ENCODE results near the gene FRMD4A. TPM values are rescaled to one million over a fixed set of nuclear protein-coding genes. Genes with fewer than 3 reads are reported as not detected.

Gene FRMD4A
- total RNA-seq, 2 donors from 2014 or later: 22.3 to 22.4 TPM

DNA sequence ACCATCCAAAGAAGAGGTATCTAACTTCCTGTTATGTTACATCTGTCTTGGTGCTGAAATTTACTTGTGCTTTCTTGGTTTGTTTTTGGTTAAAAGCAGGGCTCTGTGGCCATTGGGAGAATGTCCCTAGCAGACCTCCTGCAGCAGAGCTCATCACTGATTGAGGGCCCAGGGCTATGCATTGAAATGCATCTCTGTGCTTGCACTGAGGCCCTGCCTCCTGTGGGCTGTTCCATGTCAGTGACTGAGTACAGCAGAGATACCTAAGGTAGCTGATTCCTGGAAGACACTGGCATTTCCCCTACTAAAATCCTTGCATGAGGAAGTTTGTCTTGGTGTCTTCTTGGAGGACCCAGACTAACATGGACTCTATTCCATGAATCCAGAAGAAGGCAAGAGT lies 213.9 kb downstream of the FRMD4A start:
- H3K4me1 Mint-ChIP-seq: no peaks in the 10 kb centered on the region
- Histone ChIP-seq H3K4me3 (ENCODE audit: low read length) (no peak overlapping the region), H3K27ac (ENCODE audit: low read depth, low read length) (no peak overlapping the region), H3K27me3 (ENCODE audit: control insufficient read depth, insufficient read depth, low read length, poor library complexity, severe bottlenecking) (no peaks in the 10 kb centered on the region), H3K9me3 (ENCODE audit: control insufficient read depth, low read length) (no peaks in the 10 kb centered on the region), H3K9ac (ENCODE audit: extremely low read depth, low read length, poor library complexity, severe bottlenecking) (no peak overlapping the region), H3K36me3 (ENCODE audit: control insufficient read depth, insufficient read depth, low read length) (no peaks in the 10 kb centered on the region), H3K4me1 (ENCODE audit: control insufficient read depth, insufficient read depth, low read length) (no peaks in the 10 kb centered on the region)
- no peak for DNase-seq
- no peaks in the 10 kb centered on the region for H3K36me3 Mint-ChIP-seq (ENCODE audit: low read depth)
- H3K27ac Mint-ChIP-seq: no peak overlapping the region
- TF ChIP-seq, protein P1, sequence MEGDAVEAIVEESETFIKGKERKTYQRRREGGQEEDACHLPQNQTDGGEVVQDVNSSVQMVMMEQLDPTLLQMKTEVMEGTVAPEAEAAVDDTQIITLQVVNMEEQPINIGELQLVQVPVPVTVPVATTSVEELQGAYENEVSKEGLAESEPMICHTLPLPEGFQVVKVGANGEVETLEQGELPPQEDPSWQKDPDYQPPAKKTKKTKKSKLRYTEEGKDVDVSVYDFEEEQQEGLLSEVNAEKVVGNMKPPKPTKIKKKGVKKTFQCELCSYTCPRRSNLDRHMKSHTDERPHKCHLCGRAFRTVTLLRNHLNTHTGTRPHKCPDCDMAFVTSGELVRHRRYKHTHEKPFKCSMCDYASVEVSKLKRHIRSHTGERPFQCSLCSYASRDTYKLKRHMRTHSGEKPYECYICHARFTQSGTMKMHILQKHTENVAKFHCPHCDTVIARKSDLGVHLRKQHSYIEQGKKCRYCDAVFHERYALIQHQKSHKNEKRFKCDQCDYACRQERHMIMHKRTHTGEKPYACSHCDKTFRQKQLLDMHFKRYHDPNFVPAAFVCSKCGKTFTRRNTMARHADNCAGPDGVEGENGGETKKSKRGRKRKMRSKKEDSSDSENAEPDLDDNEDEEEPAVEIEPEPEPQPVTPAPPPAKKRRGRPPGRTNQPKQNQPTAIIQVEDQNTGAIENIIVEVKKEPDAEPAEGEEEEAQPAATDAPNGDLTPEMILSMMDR (conservative IDR thresholded peaks at IDR 0.05): peak; percentile 28
- H3K9me3 Mint-ChIP-seq: no peaks in the 10 kb centered on the region
- H3K4me3 Mint-ChIP-seq: no peak overlapping the region
- H3K27me3 Mint-ChIP-seq (ENCODE audit: insufficient read depth): no peaks in the 10 kb centered on the region

DNA sequence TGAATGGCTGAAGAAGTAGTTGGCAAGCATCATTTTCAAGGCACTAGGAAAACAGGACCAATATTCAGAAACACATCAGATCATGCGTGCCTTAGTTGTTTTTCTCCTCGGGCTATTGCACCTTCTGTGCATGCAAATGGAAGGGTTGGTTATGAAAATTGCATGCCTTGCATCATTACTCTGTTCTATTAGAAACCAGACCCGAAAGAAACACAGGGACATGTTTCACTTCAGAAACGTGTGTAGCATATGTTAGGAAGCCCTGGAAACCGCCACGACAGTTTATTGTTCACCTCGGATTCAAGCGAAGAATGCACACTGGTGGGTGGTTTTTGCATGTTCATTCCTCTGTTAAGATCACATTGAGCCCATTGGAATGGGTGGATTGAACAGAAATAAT lies 214.7 kb downstream of the FRMD4A start:
- Mint-ChIP-seq H3K27me3 (ENCODE audit: insufficient read depth) (no peaks in the 10 kb centered on the region), H3K27ac (no peak overlapping the region), H3K36me3 (ENCODE audit: low read depth) (no peaks in the 10 kb centered on the region), H3K9me3 (no peaks in the 10 kb centered on the region), H3K4me1 (no peaks in the 10 kb centered on the region), H3K4me3 (no peak overlapping the region)
- 92 to 95% methylated on average over 8 of the region's 8 CpGs for WGBS, 2 experiments (ENCODE audit: insufficient coverage in 1 of 2, insufficient read length in 1 of 2)
- no peaks in the 10 kb centered on the region for H3K9me3 ChIP-seq (ENCODE audit: control insufficient read depth, low read length)
- H3K27me3 ChIP-seq (ENCODE audit: control insufficient read depth, insufficient read depth, low read length, poor library complexity, severe bottlenecking): no peaks in the 10 kb centered on the region
- no peak for DNase-seq
- no peaks in the 10 kb centered on the region for H3K4me1 ChIP-seq (ENCODE audit: control insufficient read depth, insufficient read depth, low read length)
- no peak overlapping the region for H3K27ac ChIP-seq (ENCODE audit: low read depth, low read length)
- no peaks in the 10 kb centered on the region for H3K36me3 ChIP-seq (ENCODE audit: control insufficient read depth, insufficient read depth, low read length)
- no peak overlapping the region for H3K4me3 ChIP-seq (ENCODE audit: low read length)
- no peak overlapping the region for H3K9ac ChIP-seq (ENCODE audit: extremely low read depth, low read length, poor library complexity, severe bottlenecking)
- TF ChIP-seq, protein P1 (conservative IDR thresholded peaks at IDR 0.05): no peak

DNA sequence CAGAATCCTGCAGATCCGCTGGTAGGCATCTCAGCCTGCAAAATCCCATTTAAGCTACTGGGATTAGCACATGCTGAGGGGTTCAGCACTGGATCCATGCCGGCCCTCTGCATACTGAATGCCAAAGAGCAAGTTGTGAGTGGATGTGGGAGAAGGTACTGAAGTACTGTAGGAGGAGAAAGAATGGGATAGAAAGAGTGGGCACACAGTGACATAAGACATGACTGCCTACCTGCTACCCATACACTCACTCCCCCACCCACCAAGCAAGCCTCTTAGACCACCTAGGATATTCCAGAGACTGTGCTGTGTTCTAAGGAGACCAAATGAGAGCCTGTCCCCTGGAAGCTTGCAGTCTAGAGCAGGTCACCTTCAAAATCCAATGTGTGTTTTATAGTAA lies 215.9 kb downstream of the FRMD4A start:
- Mint-ChIP-seq H3K27me3 (ENCODE audit: insufficient read depth) (no peaks in the 10 kb centered on the region), H3K4me1 (no peaks in the 10 kb centered on the region), H3K4me3 (no peak overlapping the region), H3K27ac (no peak overlapping the region), H3K36me3 (ENCODE audit: low read depth) (no peaks in the 10 kb centered on the region), H3K9me3 (no peaks in the 10 kb centered on the region)
- H3K9ac ChIP-seq (ENCODE audit: extremely low read depth, low read length, poor library complexity, severe bottlenecking): no peak overlapping the region
- DNase-seq: no peak
- no peaks in the 10 kb centered on the region for H3K4me1 ChIP-seq (ENCODE audit: control insufficient read depth, insufficient read depth, low read length)
- 88 to 89% methylated on average over 1 to 2 of the region's 2 CpGs for WGBS, 2 experiments (ENCODE audit: insufficient coverage in 1 of 2, insufficient read length in 1 of 2)
- no peak overlapping the region for H3K4me3 ChIP-seq (ENCODE audit: low read length)
- H3K27me3 ChIP-seq (ENCODE audit: control insufficient read depth, insufficient read depth, low read length, poor library complexity, severe bottlenecking): no peaks in the 10 kb centered on the region
- H3K27ac ChIP-seq (ENCODE audit: low read depth, low read length): no peak overlapping the region
- TF ChIP-seq, protein P1 (conservative IDR thresholded peaks at IDR 0.05): no peak
- H3K9me3 ChIP-seq (ENCODE audit: control insufficient read depth, low read length): no peaks in the 10 kb centered on the region
- H3K36me3 ChIP-seq (ENCODE audit: control insufficient read depth, insufficient read depth, low read length): no peaks in the 10 kb centered on the region

All from endodermal cell (in vitro differentiated cells).